H1 (cell line): Measurements from ENCODE around the gene TMEM187. TPM values are rescaled to one million over a fixed set of nuclear protein-coding genes. Genes with fewer than 3 reads are reported as not detected.

ENCODE experiments used
- SIN3A ChIP-seq, 2 experiments: IDR thresholded peaks in 1 of 2; conservative IDR thresholded peaks in 1 of 2; 2 replicates each; pipeline ENCODE4 v1.6.1; 2011 to 2012; ENCODE audit warnings: low read length in 2 of 2, improper control_type of control experiment in 1 of 2, low read depth in 1 of 2, mild to moderate bottlenecking in 1 of 2
- SRF ChIP-seq: IDR thresholded peaks from 2 replicates; pipeline ENCODE4 v1.6.1; 2011; ENCODE audit warnings: mild to moderate bottlenecking, low read depth, low read length, moderate library complexity
- polyA plus RNA-seq, 7 experiments: library from polyadenylated mRNA; depleted of rRNA in 3 of 7; stranded (reverse) in 5 of 7; unstranded in 2 of 7; fragments of >200 nt in 5 of 7; fragments of 200-250 nt in 2 of 7; gene quantifications; 1 replicate in 5 of 7; 2 replicates in 1 of 7; 4 replicates in 1 of 7; pipeline versions ENCODE4 v1.2.1 to v1.2.3, GENCODE V29; 2011 to 2013; ENCODE audit warnings: missing spikeins in 2 of 7, mixed read lengths in 2 of 7
- total RNA-seq: library from RNA; stranded (reverse); fragmentation: NEBNext Ultra II Directional; extraction: Animal tissue kit (Norgen Biotek cat#: 25700); gene quantifications from 2 replicates; pipeline ENCODE4 v1.2.1, GENCODE V29; 2021
- TF ChIP-seq, protein P1 (sequence below): fragments of 300-600 bp; sonication (generic); IDR thresholded peaks from 2 replicates; pipeline ENCODE4 v1.7.1; 2012; ENCODE audit warnings: low read length, moderate library complexity, mild to moderate bottlenecking, inconsistent platforms; ENCODE audit not compliant: insufficient replicate concordance

Gene TMEM187
- total and polyA plus RNA-seq, 2 of the 8 experiments (the other 6 are each of a cell fraction or from before 2014, with no cell fraction given): 5.0 to 14.5 TPM

DNA sequence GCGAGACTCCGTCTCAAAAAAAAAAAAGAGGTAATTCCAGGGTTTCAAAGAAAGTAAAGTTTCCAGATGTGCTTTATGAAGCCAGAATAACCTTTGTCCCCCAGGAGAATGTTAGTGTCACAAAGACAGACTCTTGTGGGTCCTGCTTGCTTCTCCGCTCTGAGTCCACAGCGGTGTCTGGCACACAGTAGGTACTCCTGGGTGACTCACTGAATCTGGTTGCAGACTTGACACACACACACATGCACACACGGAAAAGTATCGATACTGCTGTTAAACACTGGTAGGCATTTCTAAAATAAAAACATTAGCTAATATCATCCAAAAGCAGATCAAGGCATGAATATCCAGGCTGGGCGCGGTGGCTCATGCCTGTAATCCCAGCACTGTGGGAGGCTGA is 22.9 kb downstream of the TMEM187 start (continued):
- TF ChIP-seq, protein P1, sequence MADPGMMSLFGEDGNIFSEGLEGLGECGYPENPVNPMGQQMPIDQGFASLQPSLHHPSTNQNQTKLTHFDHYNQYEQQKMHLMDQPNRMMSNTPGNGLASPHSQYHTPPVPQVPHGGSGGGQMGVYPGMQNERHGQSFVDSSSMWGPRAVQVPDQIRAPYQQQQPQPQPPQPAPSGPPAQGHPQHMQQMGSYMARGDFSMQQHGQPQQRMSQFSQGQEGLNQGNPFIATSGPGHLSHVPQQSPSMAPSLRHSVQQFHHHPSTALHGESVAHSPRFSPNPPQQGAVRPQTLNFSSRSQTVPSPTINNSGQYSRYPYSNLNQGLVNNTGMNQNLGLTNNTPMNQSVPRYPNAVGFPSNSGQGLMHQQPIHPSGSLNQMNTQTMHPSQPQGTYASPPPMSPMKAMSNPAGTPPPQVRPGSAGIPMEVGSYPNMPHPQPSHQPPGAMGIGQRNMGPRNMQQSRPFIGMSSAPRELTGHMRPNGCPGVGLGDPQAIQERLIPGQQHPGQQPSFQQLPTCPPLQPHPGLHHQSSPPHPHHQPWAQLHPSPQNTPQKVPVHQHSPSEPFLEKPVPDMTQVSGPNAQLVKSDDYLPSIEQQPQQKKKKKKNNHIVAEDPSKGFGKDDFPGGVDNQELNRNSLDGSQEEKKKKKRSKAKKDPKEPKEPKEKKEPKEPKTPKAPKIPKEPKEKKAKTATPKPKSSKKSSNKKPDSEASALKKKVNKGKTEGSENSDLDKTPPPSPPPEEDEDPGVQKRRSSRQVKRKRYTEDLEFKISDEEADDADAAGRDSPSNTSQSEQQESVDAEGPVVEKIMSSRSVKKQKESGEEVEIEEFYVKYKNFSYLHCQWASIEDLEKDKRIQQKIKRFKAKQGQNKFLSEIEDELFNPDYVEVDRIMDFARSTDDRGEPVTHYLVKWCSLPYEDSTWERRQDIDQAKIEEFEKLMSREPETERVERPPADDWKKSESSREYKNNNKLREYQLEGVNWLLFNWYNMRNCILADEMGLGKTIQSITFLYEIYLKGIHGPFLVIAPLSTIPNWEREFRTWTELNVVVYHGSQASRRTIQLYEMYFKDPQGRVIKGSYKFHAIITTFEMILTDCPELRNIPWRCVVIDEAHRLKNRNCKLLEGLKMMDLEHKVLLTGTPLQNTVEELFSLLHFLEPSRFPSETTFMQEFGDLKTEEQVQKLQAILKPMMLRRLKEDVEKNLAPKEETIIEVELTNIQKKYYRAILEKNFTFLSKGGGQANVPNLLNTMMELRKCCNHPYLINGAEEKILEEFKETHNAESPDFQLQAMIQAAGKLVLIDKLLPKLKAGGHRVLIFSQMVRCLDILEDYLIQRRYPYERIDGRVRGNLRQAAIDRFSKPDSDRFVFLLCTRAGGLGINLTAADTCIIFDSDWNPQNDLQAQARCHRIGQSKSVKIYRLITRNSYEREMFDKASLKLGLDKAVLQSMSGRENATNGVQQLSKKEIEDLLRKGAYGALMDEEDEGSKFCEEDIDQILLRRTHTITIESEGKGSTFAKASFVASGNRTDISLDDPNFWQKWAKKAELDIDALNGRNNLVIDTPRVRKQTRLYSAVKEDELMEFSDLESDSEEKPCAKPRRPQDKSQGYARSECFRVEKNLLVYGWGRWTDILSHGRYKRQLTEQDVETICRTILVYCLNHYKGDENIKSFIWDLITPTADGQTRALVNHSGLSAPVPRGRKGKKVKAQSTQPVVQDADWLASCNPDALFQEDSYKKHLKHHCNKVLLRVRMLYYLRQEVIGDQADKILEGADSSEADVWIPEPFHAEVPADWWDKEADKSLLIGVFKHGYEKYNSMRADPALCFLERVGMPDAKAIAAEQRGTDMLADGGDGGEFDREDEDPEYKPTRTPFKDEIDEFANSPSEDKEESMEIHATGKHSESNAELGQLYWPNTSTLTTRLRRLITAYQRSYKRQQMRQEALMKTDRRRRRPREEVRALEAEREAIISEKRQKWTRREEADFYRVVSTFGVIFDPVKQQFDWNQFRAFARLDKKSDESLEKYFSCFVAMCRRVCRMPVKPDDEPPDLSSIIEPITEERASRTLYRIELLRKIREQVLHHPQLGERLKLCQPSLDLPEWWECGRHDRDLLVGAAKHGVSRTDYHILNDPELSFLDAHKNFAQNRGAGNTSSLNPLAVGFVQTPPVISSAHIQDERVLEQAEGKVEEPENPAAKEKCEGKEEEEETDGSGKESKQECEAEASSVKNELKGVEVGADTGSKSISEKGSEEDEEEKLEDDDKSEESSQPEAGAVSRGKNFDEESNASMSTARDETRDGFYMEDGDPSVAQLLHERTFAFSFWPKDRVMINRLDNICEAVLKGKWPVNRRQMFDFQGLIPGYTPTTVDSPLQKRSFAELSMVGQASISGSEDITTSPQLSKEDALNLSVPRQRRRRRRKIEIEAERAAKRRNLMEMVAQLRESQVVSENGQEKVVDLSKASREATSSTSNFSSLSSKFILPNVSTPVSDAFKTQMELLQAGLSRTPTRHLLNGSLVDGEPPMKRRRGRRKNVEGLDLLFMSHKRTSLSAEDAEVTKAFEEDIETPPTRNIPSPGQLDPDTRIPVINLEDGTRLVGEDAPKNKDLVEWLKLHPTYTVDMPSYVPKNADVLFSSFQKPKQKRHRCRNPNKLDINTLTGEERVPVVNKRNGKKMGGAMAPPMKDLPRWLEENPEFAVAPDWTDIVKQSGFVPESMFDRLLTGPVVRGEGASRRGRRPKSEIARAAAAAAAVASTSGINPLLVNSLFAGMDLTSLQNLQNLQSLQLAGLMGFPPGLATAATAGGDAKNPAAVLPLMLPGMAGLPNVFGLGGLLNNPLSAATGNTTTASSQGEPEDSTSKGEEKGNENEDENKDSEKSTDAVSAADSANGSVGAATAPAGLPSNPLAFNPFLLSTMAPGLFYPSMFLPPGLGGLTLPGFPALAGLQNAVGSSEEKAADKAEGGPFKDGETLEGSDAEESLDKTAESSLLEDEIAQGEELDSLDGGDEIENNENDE: no peak
- no peak for TF ChIP-seq SIN3A (conservative IDR thresholded peaks at IDR 0.05 in 1 of 2, IDR thresholded peaks at IDR 0.05 in 1 of 2; ENCODE audit: low read depth in 1 of 2, low read length in 2 of 2)
- TF ChIP-seq SRF: no peak
